ACC112 (cell line): ENCODE data around the gene CLIC1.
A peak's percentile ranks its signal among the peaks of the same experiment; 100 is the strongest.

Experiments used
- H2AFZ ChIP-seq: fragments of 200-600 bp; sonication (generic); one replicate; pipeline ENCODE4 v1.6.0; 2017; ENCODE audit warnings: antibody characterized with exemption, low read length; ENCODE audit not compliant: unreplicated experiment
- H3K27ac ChIP-seq: fragments of 200-600 bp; sonication (generic); 2 replicates; pipeline ENCODE4 v1.5.1; 2014; ENCODE audit warnings: low read depth, mild to moderate bottlenecking, antibody characterized with exemption, low read length, moderate library complexity
- H3K27me3 ChIP-seq: fragments of 200-600 bp; sonication (generic); 2 replicates; pipeline ENCODE4 v1.6.1; 2014; ENCODE audit warnings: mild to moderate bottlenecking, antibody characterized with exemption, low read length, moderate library complexity, mixed read lengths; ENCODE audit not compliant: insufficient read depth
- H3K36me3 ChIP-seq: fragments of 200-600 bp; sonication (generic); 2 replicates; pipeline ENCODE4 v1.6.1; 2016; ENCODE audit warnings: mild to moderate bottlenecking, antibody characterized with exemption, low read length, moderate library complexity, mixed read lengths; ENCODE audit not compliant: insufficient read depth
- H3K4me1 ChIP-seq: fragments of 200-600 bp; sonication (generic); one replicate; pipeline ENCODE4 v1.6.1; 2016; ENCODE audit warnings: low read length, mixed read lengths; ENCODE audit not compliant: insufficient read depth, unreplicated experiment, control insufficient read depth
- H3K4me3 ChIP-seq: fragments of 200-600 bp; sonication (generic); 2 replicates; pipeline ENCODE4 v1.5.1; 2014; ENCODE audit warnings: mild to moderate bottlenecking, low read depth, low read length
- H3K79me2 ChIP-seq: fragments of 200-600 bp; sonication (generic); one replicate; pipeline ENCODE4 v1.6.0; 2016; ENCODE audit warnings: low read length; ENCODE audit not compliant: control insufficient read depth, unreplicated experiment, insufficient read depth

The CLIC1 gene

GRCh38 chr6:31729515-31729978 lies 6.8 kb downstream of the CLIC1 start:
- Histone ChIP-seq H2AFZ (no peak overlapping the region), H3K4me3 (peak overlapping the region; percentile 81), H3K27me3 (no peaks in the 10 kb centered on the region), H3K79me2 (peaks cover 24% of the 10 kb centered on the region), H3K36me3 (peaks cover 22% of the 10 kb centered on the region; the same call in 1 of the 2 replicates), H3K27ac (peak overlapping the region; percentile 74), H3K4me1 (peaks cover 37% of the 10 kb centered on the region)

- Histone ChIP-seq H2AFZ (peak within 1 kb of the TSS; percentile 11), H3K4me3 (peak within 1 kb of the TSS; percentile 81), H3K36me3 (peaks cover 17% of the 10 kb centered on the region; the same call in 1 of the 2 replicates), H3K27me3 (no peaks in the 10 kb centered on the region), H3K4me1 (peaks cover 32% of the 10 kb centered on the region), H3K27ac (peak within 1 kb of the TSS; percentile 74), H3K79me2 (peaks cover 18% of the 10 kb centered on the region)
Observed at GRCh38 chr6:31728767-31729514, 7.4 kb downstream of the CLIC1 start, which contains the start of gene DDAH2. DDAH2 (minus strand) TSS chr6:31729299; CDS start chr6:31729161, 138 bp downstream.

GRCh38 chr6:31727717-31728671 lies 8.3 kb downstream of the CLIC1 start:
- Histone ChIP-seq H2AFZ (no peak overlapping the region), H3K27ac (no peak overlapping the region), H3K27me3 (no peaks in the 10 kb centered on the region), H3K79me2 (peaks cover 8% of the 10 kb centered on the region), H3K36me3 (peaks cover 7% of the 10 kb centered on the region; the same call in 1 of the 2 replicates), H3K4me1 (peaks cover 22% of the 10 kb centered on the region), H3K4me3 (peak overlapping the region; percentile 81; the same call in 1 of the 2 replicates)

- Histone ChIP-seq H3K4me1 (peaks cover 21% of the 10 kb centered on the region), H3K27ac (no peak overlapping the region), H2AFZ (no peak overlapping the region), H3K79me2 (peaks cover 4% of the 10 kb centered on the region), H3K36me3 (peaks cover 6% of the 10 kb centered on the region; the same call in 1 of the 2 replicates), H3K27me3 (no peaks in the 10 kb centered on the region), H3K4me3 (no peak overlapping the region)
Observed at GRCh38 chr6:31727034-31727716, 9.2 kb downstream of the CLIC1 start.

GRCh38 chr6:31725502-31726350 lies 10.6 kb downstream of the CLIC1 start:
- no peak overlapping the region for H3K4me3 ChIP-seq
- H3K27me3 ChIP-seq = no peaks in the 10 kb centered on the region
- H3K79me2 ChIP-seq = no peaks in the 10 kb centered on the region
- H3K27ac ChIP-seq = no peak overlapping the region
- no peak overlapping the region for H2AFZ ChIP-seq
- H3K4me1 ChIP-seq = peaks cover 10% of the 10 kb centered on the region
- no peaks in the 10 kb centered on the region for H3K36me3 ChIP-seq

- Histone ChIP-seq H3K27me3 (no peaks in the 10 kb centered on the region), H3K79me2 (no peaks in the 10 kb centered on the region), H3K4me1 (peaks cover 8% of the 10 kb centered on the region), H3K4me3 (no peak overlapping the region), H3K36me3 (no peaks in the 10 kb centered on the region), H2AFZ (no peak overlapping the region), H3K27ac (no peak overlapping the region)
Observed at GRCh38 chr6:31723980-31724691, 12.2 kb downstream of the CLIC1 start.

GRCh38 chr6:31723245-31723979 lies 12.9 kb downstream of the CLIC1 start, which contains the start of gene MPIG6B:
MPIG6B (plus strand) TSS chr6:31723373; CDS start chr6:31723384, 11 bp downstream.
- Histone ChIP-seq H3K79me2 (no peaks in the 10 kb centered on the region), H3K27ac (no peak within 1 kb of the TSS), H3K27me3 (no peaks in the 10 kb centered on the region), H3K36me3 (no peaks in the 10 kb centered on the region), H3K4me1 (peaks cover under 1% of the 10 kb centered on the region), H2AFZ (no peak within 1 kb of the TSS), H3K4me3 (no peak within 1 kb of the TSS)

- no peaks in the 10 kb centered on the region for H3K27me3 ChIP-seq
- H3K27ac ChIP-seq = no peak overlapping the region
- H3K36me3 ChIP-seq = no peaks in the 10 kb centered on the region
- H3K4me1 ChIP-seq = no peaks in the 10 kb centered on the region
- no peaks in the 10 kb centered on the region for H3K79me2 ChIP-seq
- H3K4me3 ChIP-seq = no peak overlapping the region
- no peak overlapping the region for H2AFZ ChIP-seq
Observed at GRCh38 chr6:31722173-31722572, 14.2 kb downstream of the CLIC1 start.
